Liver (tissue), 9 donors: ENCODE results near the gene THAP4. TPM values are rescaled to one million over a fixed set of nuclear protein-coding genes. Genes with fewer than 3 reads are reported as not detected.

ENCODE experiments used
- DNase-seq: peaks from one replicate; pipeline ENCODE4 v3.0.0-alpha.2; 2017; ENCODE audit warnings: low spot score
- H3K27ac ChIP-seq, 2 donors: one replicate each; pipeline ENCODE4 v1.7.0; 2013; ENCODE audit warnings: inconsistent platforms in 2 of 2, low read length in 2 of 2, control low read depth in 1 of 2, low read depth in 1 of 2, mild to moderate bottlenecking in 1 of 2
- H3K27me3 ChIP-seq, 4 donors: one replicate each; pipeline versions ENCODE4 v1.6.1 to v1.7.0; 2013; ENCODE audit warnings: low read length in 3 of 4, inconsistent platforms in 1 of 4, mild to moderate bottlenecking in 1 of 4, moderate library complexity in 1 of 4; ENCODE audit not compliant: control insufficient read depth in 4 of 4, insufficient read depth in 4 of 4
- H3K36me3 ChIP-seq, 4 donors: one replicate each; pipeline versions ENCODE4 v1.6.1 to v1.7.0; 2013; ENCODE audit warnings: low read length in 3 of 4, mild to moderate bottlenecking in 3 of 4, low read depth in 1 of 4, moderate library complexity in 1 of 4; ENCODE audit not compliant: control insufficient read depth in 4 of 4, insufficient read depth in 3 of 4
- H3K4me1 ChIP-seq, 4 donors: one replicate each; pipeline versions ENCODE4 v1.6.1 to v1.7.0; 2013; ENCODE audit warnings: low read length in 3 of 4, mild to moderate bottlenecking in 3 of 4, moderate library complexity in 1 of 4; ENCODE audit not compliant: control insufficient read depth in 4 of 4, insufficient read depth in 4 of 4
- H3K4me3 ChIP-seq, 3 donors: one replicate each; pipeline versions ENCODE4 v1.6.1 to v1.7.0; 2013; ENCODE audit warnings: low read length in 3 of 3, control low read depth in 1 of 3, low read depth in 1 of 3, mild to moderate bottlenecking in 1 of 3
- H3K9ac ChIP-seq, 2 donors: one replicate each; pipeline ENCODE4 v1.7.0; 2013; ENCODE audit warnings: low read length in 2 of 2, mild to moderate bottlenecking in 2 of 2, moderate library complexity in 2 of 2, control low read depth in 1 of 2, low read depth in 1 of 2
- H3K9me3 ChIP-seq, 4 donors: one replicate each; pipeline versions ENCODE4 v1.6.1 to v1.7.0; 2013; ENCODE audit warnings: low read length in 3 of 4; ENCODE audit not compliant: control insufficient read depth in 4 of 4
- ATF3 ChIP-seq: IDR thresholded peaks from 2 replicates; pipeline ENCODE4 v1.6.1; 2016; ENCODE audit warnings: antibody characterized with exemption
- CTCF ChIP-seq: fragments of 150-350 bp; IDR thresholded peaks from 2 replicates; pipeline ENCODE4 v1.5.1; 2017; ENCODE audit warnings: improper control_type of control experiment, low read depth, low read length; ENCODE audit not compliant: missing input control
- EGR1 ChIP-seq, 2 donors: IDR thresholded peaks; 2 replicates each; pipeline ENCODE4 v1.6.1; 2016 to 2018; ENCODE audit warnings: antibody characterized with exemption in 2 of 2, low read depth in 2 of 2
- FOXA1 ChIP-seq: IDR thresholded peaks from 2 replicates; pipeline ENCODE4 v1.6.1; 2016; ENCODE audit warnings: antibody characterized with exemption
- FOXA2 ChIP-seq: IDR thresholded peaks from 2 replicates; pipeline ENCODE4 v1.6.1; 2016; ENCODE audit warnings: antibody characterized with exemption
- GABPA ChIP-seq, 2 donors: IDR thresholded peaks in 1 of 2; conservative IDR thresholded peaks in 1 of 2; 2 replicates each; pipeline ENCODE4 v1.6.1; 2016; ENCODE audit warnings: antibody characterized with exemption in 2 of 2, mild to moderate bottlenecking in 1 of 2, moderate library complexity in 1 of 2
- HNF4A ChIP-seq, 2 donors: conservative IDR thresholded peaks; 2 replicates each; pipeline ENCODE4 v1.6.1; 2016; ENCODE audit warnings: antibody characterized with exemption in 2 of 2, mild to moderate bottlenecking in 2 of 2
- HNF4G ChIP-seq: IDR thresholded peaks from 2 replicates; pipeline ENCODE4 v1.6.1; 2016; ENCODE audit warnings: antibody characterized with exemption
- JUND ChIP-seq, 2 donors: IDR thresholded peaks; 2 replicates each; pipeline ENCODE4 v1.6.1; 2016; ENCODE audit warnings: antibody characterized with exemption in 2 of 2
- MAX ChIP-seq: IDR thresholded peaks from 2 replicates; pipeline ENCODE4 v1.6.1; 2016; ENCODE audit warnings: antibody characterized with exemption
- NR2F2 ChIP-seq: IDR thresholded peaks from 2 replicates; pipeline ENCODE4 v1.6.1; 2016; ENCODE audit warnings: antibody characterized with exemption
- RAD21 ChIP-seq, 2 donors: IDR thresholded peaks; 2 replicates each; pipeline ENCODE4 v1.6.1; 2016; ENCODE audit warnings: antibody characterized with exemption in 2 of 2, mild to moderate bottlenecking in 2 of 2
- REST ChIP-seq: IDR thresholded peaks from 2 replicates; pipeline ENCODE4 v1.6.1; 2016; ENCODE audit warnings: antibody characterized with exemption, mild to moderate bottlenecking
- RXRA ChIP-seq, 2 donors: IDR thresholded peaks; 2 replicates each; pipeline ENCODE4 v1.6.1; 2017 to 2018; ENCODE audit warnings: antibody characterized with exemption in 2 of 2, mild to moderate bottlenecking in 1 of 2
- SP1 ChIP-seq: IDR thresholded peaks from 2 replicates; pipeline ENCODE4 v1.6.1; 2018; ENCODE audit warnings: antibody characterized with exemption, mild to moderate bottlenecking
- TAF1 ChIP-seq: conservative IDR thresholded peaks from 2 replicates; pipeline ENCODE4 v1.6.1; 2016; ENCODE audit warnings: antibody characterized with exemption, mild to moderate bottlenecking
- YY1 ChIP-seq: IDR thresholded peaks from 2 replicates; pipeline ENCODE4 v1.6.1; 2016; ENCODE audit warnings: antibody characterized with exemption, mild to moderate bottlenecking
- WGBS: extraction: QIAGEN DNeasy Blood & Tissue Kit; methylation state at CpG from one replicate; pipeline ENCODE4 v1.1.7; 2013; 5-methylcytosine and 5-hydroxymethylcytosine counted together
- polyA plus RNA-seq, 2 donors: library from polyadenylated mRNA; stranded (reverse) in 1 of 2; unstranded in 1 of 2; fragments of 200-250 nt in 1 of 2; fragments of >200 nt in 1 of 2; fragmentation: Nextera tagmentation in 1 of 2; extraction: Ambion mirVana in 1 of 2; gene quantifications; one replicate each; pipeline versions ENCODE4 v1.2.1 to v1.2.3, GENCODE V29; 2013 to 2015
- total RNA-seq, 2 donors: library from RNA; depleted of rRNA; stranded (reverse); fragments of >200 nt; gene quantifications; one replicate each; pipeline ENCODE4 v1.2.3, GENCODE V29; 2014
- donor health status: healthy.
- donor health status: healthy.
- donor health status: healthy.
- donor health status: healthy.
- donor health status: healthy.

THAP4 gene
- total and polyA plus RNA-seq, 4 donors: 16.8 to 33.1 (median 22.7) TPM

- 93% methylated on average over 8 of the region's 8 CpGs for WGBS
- Histone ChIP-seq H3K9me3 (peaks cover 0 to 2% (median 0%) of the 10 kb centered on the region in 4 donors), H3K4me3 (no peak overlapping the region), H3K36me3 (peaks cover 0 to 2% (median 0%) of the 10 kb centered on the region in 4 donors), H3K27ac (no peak overlapping the region), H3K4me1 (peaks cover 6 to 32% (median 27%) of the 10 kb centered on the region in 4 donors), H3K9ac (no peak overlapping the region), H3K27me3 (no peaks in the 10 kb centered on the region)
- DNase-seq: no peak
- no peak for TF ChIP-seq NR2F2
- no peak for TF ChIP-seq SP1
- no peak for TF ChIP-seq HNF4G
- no peak for TF ChIP-seq REST
- TF ChIP-seq HNF4A (conservative IDR thresholded peaks at IDR 0.05): no peak
- TF ChIP-seq EGR1 (IDR thresholded peaks at IDR 0.05; ENCODE audit: low read depth in 2 of 2): no peak
These were observed 3.3 kb upstream of the THAP4 start for GRCh38 chr2:241640165-241640795.

- Histone ChIP-seq H3K36me3 (peaks cover 0 to 2% (median 0%) of the 10 kb centered on the region in 4 donors), H3K4me3 (no peak overlapping the region), H3K4me1 (peaks cover 8 to 35% (median 30%) of the 10 kb centered on the region in 4 donors), H3K9ac (no peak overlapping the region), H3K27ac (no peak overlapping the region), H3K27me3 (no peaks in the 10 kb centered on the region), H3K9me3 (peaks cover 0 to 2% (median 0%) of the 10 kb centered on the region in 4 donors)
- WGBS: 98% methylated on average over 7 of the region's 7 CpGs
- no peak for DNase-seq
- TF ChIP-seq MAX: no peak
- no peak for TF ChIP-seq YY1
- TF ChIP-seq RAD21 (IDR thresholded peaks at IDR 0.05): no peak
- no peak for TF ChIP-seq FOXA2
These were observed 2.4 kb upstream of the THAP4 start for GRCh38 chr2:241639385-241639784.

GRCh38 chr2:241638940-241639339 lies 2.0 kb upstream of the THAP4 start:
- DNase-seq: no peak
- Histone ChIP-seq H3K4me3 (peak overlapping the region in 1 of 3 donors; percentile 99), H3K4me1 (peaks cover 10 to 35% (median 30%) of the 10 kb centered on the region in 4 donors), H3K9ac (no peak overlapping the region), H3K27me3 (no peaks in the 10 kb centered on the region), H3K9me3 (peaks cover 0 to 2% (median 0%) of the 10 kb centered on the region in 4 donors), H3K36me3 (peaks cover 0 to 2% (median 0%) of the 10 kb centered on the region in 4 donors), H3K27ac (no peak overlapping the region)
- 99% methylated on average over 14 of the region's 14 CpGs for WGBS
- TF ChIP-seq ATF3 (no peak), NR2F2 (no peak), FOXA1 (no peak), HNF4A (conservative IDR thresholded peaks at IDR 0.05) (no peak), GABPA (IDR thresholded peaks at IDR 0.05 in 1 of 2, conservative IDR thresholded peaks at IDR 0.05 in 1 of 2) (no peak), JUND (IDR thresholded peaks at IDR 0.05) (no peak), RXRA (IDR thresholded peaks at IDR 0.05) (no peak), RAD21 (IDR thresholded peaks at IDR 0.05) (no peak), MAX (no peak), REST (no peak), EGR1 (IDR thresholded peaks at IDR 0.05; ENCODE audit: low read depth in 2 of 2) (no peak), SP1 (no peak), TAF1 (no peak), CTCF (no peak), FOXA2 (no peak)
